ENCODE measurements around the gene CDK15.
"Not testable (repeated sequence)": the region's sequence is repeated elsewhere in the genome, so short reads cannot be mapped to it uniquely, and the experiment has no call there.

Gene CDK15

GRCh38 chr2:201806442-201807170 lies at the start of gene CDK15:
TSS of gene CDK15 (plus strand) at chr2:201806537. CDS start at chr2:201806665, 128 bp downstream.
- peaks cover 2% of the 10 kb centered on the region for H3K36me3 Mint-ChIP-seq

DNA sequence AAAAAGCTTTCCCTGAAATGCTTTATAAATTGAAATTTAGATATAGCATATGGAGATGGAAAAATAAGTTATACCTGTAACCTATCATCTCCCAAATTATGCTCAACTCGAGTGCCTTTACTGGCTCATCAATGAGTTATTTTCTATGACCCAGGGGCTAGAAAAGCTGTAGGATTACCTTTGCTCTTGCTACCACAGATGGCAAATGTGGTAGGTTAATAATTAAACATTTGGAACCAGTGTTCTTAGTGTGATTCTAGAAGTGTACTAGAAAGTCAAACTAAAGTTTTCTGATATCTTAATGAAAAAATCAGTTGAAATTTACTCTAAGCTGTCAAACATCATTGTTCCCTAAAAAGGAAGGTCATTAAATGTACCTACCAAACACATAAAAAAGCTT lies 48.1 kb upstream of the CDK15 start:
- no peaks in the 10 kb centered on the region for H3K27me3 Mint-ChIP-seq
- H3K4me3 Mint-ChIP-seq: no peak overlapping the region
- no peaks in the 10 kb centered on the region for H3K9me3 Mint-ChIP-seq (ENCODE audit: low read depth)
- H3K27ac Mint-ChIP-seq: no peak overlapping the region
- H3K4me1 Mint-ChIP-seq (ENCODE audit: low read depth): no peaks in the 10 kb centered on the region
- H3K36me3 Mint-ChIP-seq: peaks cover 17% of the 10 kb centered on the region

More at GRCh38 chr2:201806442-201807170, at the start of gene CDK15:
- Mint-ChIP-seq H3K9me3 (ENCODE audit: low read depth) (no peaks in the 10 kb centered on the region), H3K27me3 (peaks cover 8% of the 10 kb centered on the region), H3K27ac (no peak within 1 kb of the TSS), H3K4me1 (ENCODE audit: low read depth) (no peaks in the 10 kb centered on the region), H3K4me3 (no peak within 1 kb of the TSS)

DNA sequence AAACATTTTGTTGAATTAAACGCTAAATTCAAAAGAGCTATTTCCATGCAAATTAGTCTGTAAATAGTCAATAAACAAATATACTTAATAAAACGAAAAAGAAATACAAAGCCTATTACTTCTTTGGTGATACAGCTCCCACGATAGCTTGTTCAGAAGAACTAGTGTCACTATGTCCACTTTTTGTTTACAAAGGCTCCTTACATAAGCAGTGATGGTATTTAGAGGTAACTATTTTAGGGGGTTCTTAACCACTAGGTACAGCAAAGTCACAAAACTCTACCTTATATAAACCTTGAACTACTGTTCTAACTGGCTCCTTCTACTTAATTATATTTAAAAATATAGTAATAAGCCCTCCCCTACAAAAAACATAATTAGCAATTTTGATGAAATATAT lies 47.5 kb upstream of the CDK15 start:
- Mint-ChIP-seq H3K4me3 (no peak overlapping the region), H3K27me3 (no peaks in the 10 kb centered on the region), H3K4me1 (ENCODE audit: low read depth) (no peaks in the 10 kb centered on the region), H3K36me3 (peaks cover 19% of the 10 kb centered on the region), H3K9me3 (ENCODE audit: low read depth) (no peaks in the 10 kb centered on the region), H3K27ac (no peak overlapping the region)

DNA sequence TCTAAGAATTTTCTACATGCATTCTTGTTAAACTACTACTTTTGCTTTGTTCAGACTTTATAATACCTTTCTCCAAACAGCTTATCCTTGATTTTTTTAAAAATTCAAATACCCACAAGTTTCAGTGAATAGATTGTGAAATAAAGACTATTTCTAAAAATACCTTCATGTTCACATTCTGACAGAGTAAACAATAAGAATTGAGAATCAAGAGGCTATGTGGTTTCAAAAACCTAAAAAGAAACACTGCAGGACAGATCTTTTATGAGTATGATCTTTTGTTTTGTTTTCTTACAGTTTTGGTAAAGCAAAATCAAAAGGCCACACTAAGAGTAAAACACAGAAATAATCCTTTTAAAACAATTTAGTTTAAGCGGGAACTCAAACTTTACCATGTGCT lies 46.8 kb upstream of the CDK15 start:
- Mint-ChIP-seq H3K27me3 (no peaks in the 10 kb centered on the region), H3K4me1 (ENCODE audit: low read depth) (no peaks in the 10 kb centered on the region), H3K36me3 (peaks cover 21% of the 10 kb centered on the region), H3K27ac (no peak overlapping the region), H3K9me3 (ENCODE audit: low read depth) (no peaks in the 10 kb centered on the region), H3K4me3 (no peak overlapping the region)

GRCh38 chr2:201761101-201761500 lies 45.2 kb upstream of the CDK15 start:
- Mint-ChIP-seq H3K27ac (no peak overlapping the region), H3K36me3 (peaks cover 17% of the 10 kb centered on the region), H3K4me3 (no peak overlapping the region), H3K9me3 (ENCODE audit: low read depth) (no peaks in the 10 kb centered on the region), H3K27me3 (no peaks in the 10 kb centered on the region), H3K4me1 (ENCODE audit: low read depth) (no peaks in the 10 kb centered on the region)

GRCh38 chr2:201764469-201764868 lies 41.9 kb upstream of the CDK15 start:
- H3K36me3 Mint-ChIP-seq: peaks cover 15% of the 10 kb centered on the region
- H3K9me3 Mint-ChIP-seq (ENCODE audit: low read depth); H3K27ac Mint-ChIP-seq; H3K27me3 Mint-ChIP-seq; H3K4me1 Mint-ChIP-seq (ENCODE audit: low read depth); H3K4me3 Mint-ChIP-seq: not testable (repeated sequence)

DNA sequence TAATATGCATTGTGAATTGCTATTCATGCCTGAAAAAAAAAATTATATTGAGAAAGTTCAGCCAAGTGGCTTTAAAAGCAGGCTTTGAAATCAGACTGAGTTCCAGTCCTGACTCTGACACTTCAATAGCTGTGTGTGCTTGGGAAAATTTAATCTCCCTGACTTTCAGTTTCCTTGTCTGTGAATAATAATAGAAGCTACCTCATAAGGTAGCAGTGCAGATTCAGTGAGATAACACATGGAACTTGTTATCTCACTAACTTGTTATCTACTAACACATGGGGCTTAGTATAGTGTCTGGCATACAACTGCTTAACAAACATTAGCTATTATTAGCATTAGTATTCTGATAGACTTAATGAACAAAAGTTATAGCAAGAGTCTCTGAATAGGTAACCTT lies 40.5 kb upstream of the CDK15 start:
- Mint-ChIP-seq H3K27ac (no peak overlapping the region), H3K4me3 (no peak overlapping the region), H3K27me3 (no peaks in the 10 kb centered on the region), H3K4me1 (ENCODE audit: low read depth) (no peaks in the 10 kb centered on the region), H3K36me3 (peaks cover 12% of the 10 kb centered on the region), H3K9me3 (ENCODE audit: low read depth) (no peaks in the 10 kb centered on the region)

GRCh38 chr2:201768918-201769317 lies 37.4 kb upstream of the CDK15 start:
- Mint-ChIP-seq H3K4me1 (ENCODE audit: low read depth) (no peaks in the 10 kb centered on the region), H3K4me3 (no peak overlapping the region), H3K9me3 (ENCODE audit: low read depth) (no peaks in the 10 kb centered on the region), H3K36me3 (peaks cover 6% of the 10 kb centered on the region), H3K27me3 (no peaks in the 10 kb centered on the region), H3K27ac (no peak overlapping the region)

GRCh38 chr2:201769666-201770373 lies 36.5 kb upstream of the CDK15 start:
- no peak overlapping the region for H3K4me3 Mint-ChIP-seq
- no peaks in the 10 kb centered on the region for H3K4me1 Mint-ChIP-seq (ENCODE audit: low read depth)
- H3K36me3 Mint-ChIP-seq: peaks cover 5% of the 10 kb centered on the region
- no peaks in the 10 kb centered on the region for H3K27me3 Mint-ChIP-seq
- H3K9me3 Mint-ChIP-seq (ENCODE audit: low read depth): no peaks in the 10 kb centered on the region
- H3K27ac Mint-ChIP-seq: no peak overlapping the region

- Mint-ChIP-seq H3K4me3 (no peak overlapping the region), H3K27me3 (no peaks in the 10 kb centered on the region), H3K9me3 (ENCODE audit: low read depth) (no peaks in the 10 kb centered on the region), H3K4me1 (ENCODE audit: low read depth) (peaks cover 9% of the 10 kb centered on the region), H3K36me3 (no peaks in the 10 kb centered on the region), H3K27ac (no peak overlapping the region)
These were observed 32.3 kb upstream of the CDK15 start for GRCh38 chr2:201773990-201774389.

- Mint-ChIP-seq H3K27me3 (no peaks in the 10 kb centered on the region), H3K27ac (no peak overlapping the region), H3K36me3 (no peaks in the 10 kb centered on the region), H3K9me3 (ENCODE audit: low read depth) (no peaks in the 10 kb centered on the region), H3K4me3 (no peak overlapping the region), H3K4me1 (ENCODE audit: low read depth) (peaks cover 12% of the 10 kb centered on the region)
These were observed 31.8 kb upstream of the CDK15 start for GRCh38 chr2:201774546-201774945.

- peaks cover 18% of the 10 kb centered on the region for H3K4me1 Mint-ChIP-seq (ENCODE audit: low read depth)
These were observed 31.0 kb upstream of the CDK15 start for GRCh38 chr2:201775326-201775725.

DNA sequence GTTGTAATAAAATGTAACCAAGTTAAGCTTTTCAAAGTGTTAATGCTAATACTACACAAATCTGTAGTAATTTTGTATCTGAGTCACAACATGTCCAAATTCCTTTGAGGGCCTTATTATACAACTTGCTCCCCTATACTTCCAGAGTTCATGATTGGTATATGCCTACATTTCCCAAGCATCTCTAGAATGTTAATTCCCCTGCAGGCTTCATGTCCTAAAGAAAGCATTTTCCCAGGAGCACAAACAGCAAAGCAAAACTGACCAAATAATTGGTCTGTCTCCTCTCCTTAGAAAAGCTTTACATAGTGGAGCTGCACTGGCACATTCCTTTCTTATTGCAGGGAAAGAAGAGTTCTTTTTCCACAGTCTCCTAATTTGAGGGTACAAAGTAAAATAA lies 29.3 kb upstream of the CDK15 start:
- no peaks in the 10 kb centered on the region for H3K27me3 Mint-ChIP-seq
- H3K4me1 Mint-ChIP-seq (ENCODE audit: low read depth): peaks cover 28% of the 10 kb centered on the region
- no peak overlapping the region for H3K4me3 Mint-ChIP-seq
- H3K36me3 Mint-ChIP-seq: no peaks in the 10 kb centered on the region
- no peak overlapping the region for H3K27ac Mint-ChIP-seq
- H3K9me3 Mint-ChIP-seq (ENCODE audit: low read depth): no peaks in the 10 kb centered on the region

More at GRCh38 chr2:201775326-201775725, 31.0 kb upstream of the CDK15 start:
- H3K36me3 Mint-ChIP-seq: no peaks in the 10 kb centered on the region
- no peaks in the 10 kb centered on the region for H3K9me3 Mint-ChIP-seq (ENCODE audit: low read depth)
- no peak overlapping the region for H3K27ac Mint-ChIP-seq
- no peak overlapping the region for H3K4me3 Mint-ChIP-seq
- no peaks in the 10 kb centered on the region for H3K27me3 Mint-ChIP-seq

DNA sequence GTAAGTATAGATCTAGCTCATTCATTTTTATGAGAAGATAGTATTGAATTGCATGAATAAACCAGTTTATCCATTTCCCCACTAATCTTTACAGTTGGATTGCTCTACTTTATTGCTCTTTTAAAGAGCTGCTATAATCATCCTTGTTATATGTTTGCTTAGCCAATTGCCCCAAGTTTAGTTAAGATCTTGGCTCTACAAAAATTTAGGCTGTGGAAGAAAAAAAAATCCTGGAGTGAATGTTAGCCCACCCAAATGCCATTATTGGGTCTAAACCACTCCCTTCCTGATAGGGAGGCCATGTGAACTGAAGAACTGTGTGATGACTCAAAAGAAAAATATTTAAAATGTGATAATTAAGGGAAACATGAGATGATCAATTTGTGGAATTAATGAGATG lies 28.5 kb upstream of the CDK15 start:
- H3K9me3 Mint-ChIP-seq (ENCODE audit: low read depth): no peaks in the 10 kb centered on the region

DNA sequence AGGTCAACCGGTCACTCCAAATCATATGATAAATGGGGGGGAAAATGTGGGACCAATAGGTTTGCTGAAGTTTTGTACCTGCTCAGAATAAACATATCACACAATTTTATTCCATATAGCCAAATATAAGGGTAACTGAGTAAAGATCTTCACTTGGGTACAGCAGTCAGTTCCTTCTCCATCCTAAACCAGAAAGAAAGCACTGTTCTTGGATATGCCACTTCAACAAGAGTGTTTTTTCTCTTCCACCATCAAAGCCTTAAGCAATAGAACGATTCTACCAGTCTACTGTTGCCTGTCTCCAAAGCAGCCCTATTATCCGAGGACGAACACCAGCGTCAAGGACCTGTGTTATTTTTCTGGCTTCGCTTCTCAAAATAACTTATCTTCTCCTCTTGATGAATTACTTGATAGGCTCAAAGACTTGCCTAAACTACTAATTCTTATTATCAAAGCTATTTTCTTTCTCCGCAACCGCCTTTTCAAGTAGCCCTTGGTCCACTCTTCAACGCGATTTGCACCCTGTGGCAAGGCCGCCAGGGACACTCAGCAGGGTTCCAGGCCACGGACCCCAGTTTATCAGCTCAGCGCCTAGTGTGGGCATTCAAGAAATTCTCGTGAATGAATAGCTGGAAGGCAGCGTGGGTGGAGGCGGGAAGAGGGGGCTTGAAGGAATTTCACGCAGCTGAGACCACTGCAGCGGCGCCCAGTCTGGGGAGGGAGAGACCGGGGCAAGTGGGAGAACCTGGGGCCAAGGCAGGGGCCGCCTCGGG lies 26.2 kb upstream of the CDK15 start:
- H3K4me3 Mint-ChIP-seq: peak overlapping the region; percentile 99
- peak overlapping the region; percentile 62 for H3K27ac Mint-ChIP-seq
- H3K9me3 Mint-ChIP-seq (ENCODE audit: low read depth): no peaks in the 10 kb centered on the region
- peaks cover 26% of the 10 kb centered on the region for H3K4me1 Mint-ChIP-seq (ENCODE audit: low read depth)
- H3K27me3 Mint-ChIP-seq: no peaks in the 10 kb centered on the region
- H3K36me3 Mint-ChIP-seq: no peaks in the 10 kb centered on the region

More for the DNA sequence above, 28.5 kb upstream of the CDK15 start:
- no peak overlapping the region for H3K4me3 Mint-ChIP-seq
- H3K27ac Mint-ChIP-seq: no peak overlapping the region
- peaks cover 28% of the 10 kb centered on the region for H3K4me1 Mint-ChIP-seq (ENCODE audit: low read depth)
- no peaks in the 10 kb centered on the region for H3K36me3 Mint-ChIP-seq
- no peaks in the 10 kb centered on the region for H3K27me3 Mint-ChIP-seq
